ENCODE data around the gene SLC2A4RG. TPM values are rescaled to one million over a fixed set of nuclear protein-coding genes. Genes with fewer than 3 reads are reported as not detected.

Gene SLC2A4RG
- total and polyA plus RNA-seq, 2 of the 13 experiments (the other 11 are each of a cell fraction or from before 2014, with no cell fraction given), result 91.4 to 95.9 TPM

DNA sequence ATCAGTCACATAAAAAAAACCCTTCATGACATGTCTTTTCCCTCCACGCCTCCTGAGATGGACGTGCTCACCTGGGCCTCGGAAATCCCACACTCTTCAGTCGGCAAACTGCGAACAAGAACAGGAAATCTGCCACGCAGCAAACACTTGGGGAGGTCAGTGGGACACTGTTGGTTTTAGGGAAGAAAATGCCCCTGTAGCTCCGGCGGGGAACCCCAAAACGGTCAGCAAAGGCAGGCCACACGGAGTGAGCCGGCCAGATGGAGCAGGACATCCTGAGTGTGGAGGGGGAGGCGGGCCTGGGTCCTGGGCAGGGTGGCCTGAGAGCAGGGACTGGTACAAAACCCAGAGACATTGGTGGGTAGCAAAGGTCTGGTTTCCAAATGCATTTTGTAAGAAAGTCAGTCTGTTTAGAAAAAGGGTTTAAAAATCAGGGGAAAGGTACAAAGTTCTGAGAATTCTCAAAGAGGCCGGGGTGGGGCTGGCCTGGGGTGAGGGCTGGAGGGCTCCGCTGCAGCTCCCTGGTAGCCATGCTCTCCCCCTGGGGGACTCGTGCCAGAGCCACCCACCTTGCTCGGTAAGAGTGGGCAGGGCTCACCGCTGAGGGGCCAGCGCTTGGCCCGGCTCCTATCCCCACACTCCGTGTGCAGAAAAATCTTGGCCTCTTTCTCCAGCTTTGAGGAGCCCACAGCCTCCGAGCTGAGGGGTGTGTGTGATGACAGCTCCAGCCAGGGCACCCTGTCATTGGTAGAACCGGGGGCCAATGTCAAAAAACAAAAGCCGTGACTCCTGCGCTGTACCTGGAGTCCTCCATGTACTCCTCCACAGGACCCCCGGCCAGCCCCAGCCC, 5.2 kb downstream of the SLC2A4RG start (continued):
- TF ChIP-seq ZNF609 (CRISPR knock-in tag; IDR thresholded peaks at IDR 0.05; ENCODE audit: borderline replicate concordance), result peak; percentile 70
- peak; percentile 65; the same call in 1 of the 2 replicates for TF ChIP-seq ZNF205 (CRISPR knock-in tag; IDR thresholded peaks at IDR 0.05)
- TF ChIP-seq, protein P1, sequence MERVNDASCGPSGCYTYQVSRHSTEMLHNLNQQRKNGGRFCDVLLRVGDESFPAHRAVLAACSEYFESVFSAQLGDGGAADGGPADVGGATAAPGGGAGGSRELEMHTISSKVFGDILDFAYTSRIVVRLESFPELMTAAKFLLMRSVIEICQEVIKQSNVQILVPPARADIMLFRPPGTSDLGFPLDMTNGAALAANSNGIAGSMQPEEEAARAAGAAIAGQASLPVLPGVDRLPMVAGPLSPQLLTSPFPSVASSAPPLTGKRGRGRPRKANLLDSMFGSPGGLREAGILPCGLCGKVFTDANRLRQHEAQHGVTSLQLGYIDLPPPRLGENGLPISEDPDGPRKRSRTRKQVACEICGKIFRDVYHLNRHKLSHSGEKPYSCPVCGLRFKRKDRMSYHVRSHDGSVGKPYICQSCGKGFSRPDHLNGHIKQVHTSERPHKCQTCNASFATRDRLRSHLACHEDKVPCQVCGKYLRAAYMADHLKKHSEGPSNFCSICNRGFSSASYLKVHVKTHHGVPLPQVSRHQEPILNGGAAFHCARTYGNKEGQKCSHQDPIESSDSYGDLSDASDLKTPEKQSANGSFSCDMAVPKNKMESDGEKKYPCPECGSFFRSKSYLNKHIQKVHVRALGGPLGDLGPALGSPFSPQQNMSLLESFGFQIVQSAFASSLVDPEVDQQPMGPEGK (CRISPR knock-in tag; IDR thresholded peaks at IDR 0.05), result no peak; the same call in 1 of the 2 replicates
- no peak for TF ChIP-seq CHD4 (IDR thresholded peaks at IDR 0.05; ENCODE audit: borderline replicate concordance, low read length)
- TF ChIP-seq GABPB1 (CRISPR knock-in tag; IDR thresholded peaks at IDR 0.05), result peak; percentile 37; the same call in 1 of the 2 replicates
- peak; percentile 69; the same call in 1 of the 2 replicates for TF ChIP-seq ZSCAN22 (CRISPR knock-in tag; IDR thresholded peaks at IDR 0.05)
- no peak for TF ChIP-seq SUZ12 (IDR thresholded peaks at IDR 0.05; ENCODE audit: low read depth, low read length)
- TF ChIP-seq ZNF276 (CRISPR knock-in tag; IDR thresholded peaks at IDR 0.05; ENCODE audit: low read depth), result 0 out of 2 replicates have a peak, but pooled peaks have one; percentile 74
- peak in 1 of 2 experiments; percentile 21; a peak in 1 of 4 replicates for TF ChIP-seq EP300 (IDR thresholded peaks at IDR 0.05; ENCODE audit: low read depth in 2 of 2, low read length in 2 of 2)
- TF ChIP-seq EP300 (CRISPR knock-in tag; IDR thresholded peaks at IDR 0.05; ENCODE audit: borderline replicate concordance), result 0 out of 2 replicates have a peak, but pooled peaks have one; percentile 11
- TF ChIP-seq ZBTB7B (CRISPR knock-in tag; IDR thresholded peaks at IDR 0.05), result peak; percentile 69
- TF ChIP-seq, protein P2, sequence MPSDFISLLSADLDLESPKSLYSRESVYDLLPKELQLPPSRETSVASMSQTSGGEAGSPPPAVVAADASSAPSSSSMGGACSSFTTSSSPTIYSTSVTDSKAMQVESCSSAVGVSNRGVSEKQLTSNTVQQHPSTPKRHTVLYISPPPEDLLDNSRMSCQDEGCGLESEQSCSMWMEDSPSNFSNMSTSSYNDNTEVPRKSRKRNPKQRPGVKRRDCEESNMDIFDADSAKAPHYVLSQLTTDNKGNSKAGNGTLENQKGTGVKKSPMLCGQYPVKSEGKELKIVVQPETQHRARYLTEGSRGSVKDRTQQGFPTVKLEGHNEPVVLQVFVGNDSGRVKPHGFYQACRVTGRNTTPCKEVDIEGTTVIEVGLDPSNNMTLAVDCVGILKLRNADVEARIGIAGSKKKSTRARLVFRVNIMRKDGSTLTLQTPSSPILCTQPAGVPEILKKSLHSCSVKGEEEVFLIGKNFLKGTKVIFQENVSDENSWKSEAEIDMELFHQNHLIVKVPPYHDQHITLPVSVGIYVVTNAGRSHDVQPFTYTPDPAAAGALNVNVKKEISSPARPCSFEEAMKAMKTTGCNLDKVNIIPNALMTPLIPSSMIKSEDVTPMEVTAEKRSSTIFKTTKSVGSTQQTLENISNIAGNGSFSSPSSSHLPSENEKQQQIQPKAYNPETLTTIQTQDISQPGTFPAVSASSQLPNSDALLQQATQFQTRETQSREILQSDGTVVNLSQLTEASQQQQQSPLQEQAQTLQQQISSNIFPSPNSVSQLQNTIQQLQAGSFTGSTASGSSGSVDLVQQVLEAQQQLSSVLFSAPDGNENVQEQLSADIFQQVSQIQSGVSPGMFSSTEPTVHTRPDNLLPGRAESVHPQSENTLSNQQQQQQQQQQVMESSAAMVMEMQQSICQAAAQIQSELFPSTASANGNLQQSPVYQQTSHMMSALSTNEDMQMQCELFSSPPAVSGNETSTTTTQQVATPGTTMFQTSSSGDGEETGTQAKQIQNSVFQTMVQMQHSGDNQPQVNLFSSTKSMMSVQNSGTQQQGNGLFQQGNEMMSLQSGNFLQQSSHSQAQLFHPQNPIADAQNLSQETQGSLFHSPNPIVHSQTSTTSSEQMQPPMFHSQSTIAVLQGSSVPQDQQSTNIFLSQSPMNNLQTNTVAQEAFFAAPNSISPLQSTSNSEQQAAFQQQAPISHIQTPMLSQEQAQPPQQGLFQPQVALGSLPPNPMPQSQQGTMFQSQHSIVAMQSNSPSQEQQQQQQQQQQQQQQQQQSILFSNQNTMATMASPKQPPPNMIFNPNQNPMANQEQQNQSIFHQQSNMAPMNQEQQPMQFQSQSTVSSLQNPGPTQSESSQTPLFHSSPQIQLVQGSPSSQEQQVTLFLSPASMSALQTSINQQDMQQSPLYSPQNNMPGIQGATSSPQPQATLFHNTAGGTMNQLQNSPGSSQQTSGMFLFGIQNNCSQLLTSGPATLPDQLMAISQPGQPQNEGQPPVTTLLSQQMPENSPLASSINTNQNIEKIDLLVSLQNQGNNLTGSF (CRISPR knock-in tag; IDR thresholded peaks at IDR 0.05), result 0 out of 2 replicates have a peak, but pooled peaks have one; percentile 19

Measured in HepG2 (cell line).